Measurements from ENCODE around the gene SLC25A11.

SLC25A11 gene, protein sequence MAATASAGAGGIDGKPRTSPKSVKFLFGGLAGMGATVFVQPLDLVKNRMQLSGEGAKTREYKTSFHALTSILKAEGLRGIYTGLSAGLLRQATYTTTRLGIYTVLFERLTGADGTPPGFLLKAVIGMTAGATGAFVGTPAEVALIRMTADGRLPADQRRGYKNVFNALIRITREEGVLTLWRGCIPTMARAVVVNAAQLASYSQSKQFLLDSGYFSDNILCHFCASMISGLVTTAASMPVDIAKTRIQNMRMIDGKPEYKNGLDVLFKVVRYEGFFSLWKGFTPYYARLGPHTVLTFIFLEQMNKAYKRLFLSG

DNA sequence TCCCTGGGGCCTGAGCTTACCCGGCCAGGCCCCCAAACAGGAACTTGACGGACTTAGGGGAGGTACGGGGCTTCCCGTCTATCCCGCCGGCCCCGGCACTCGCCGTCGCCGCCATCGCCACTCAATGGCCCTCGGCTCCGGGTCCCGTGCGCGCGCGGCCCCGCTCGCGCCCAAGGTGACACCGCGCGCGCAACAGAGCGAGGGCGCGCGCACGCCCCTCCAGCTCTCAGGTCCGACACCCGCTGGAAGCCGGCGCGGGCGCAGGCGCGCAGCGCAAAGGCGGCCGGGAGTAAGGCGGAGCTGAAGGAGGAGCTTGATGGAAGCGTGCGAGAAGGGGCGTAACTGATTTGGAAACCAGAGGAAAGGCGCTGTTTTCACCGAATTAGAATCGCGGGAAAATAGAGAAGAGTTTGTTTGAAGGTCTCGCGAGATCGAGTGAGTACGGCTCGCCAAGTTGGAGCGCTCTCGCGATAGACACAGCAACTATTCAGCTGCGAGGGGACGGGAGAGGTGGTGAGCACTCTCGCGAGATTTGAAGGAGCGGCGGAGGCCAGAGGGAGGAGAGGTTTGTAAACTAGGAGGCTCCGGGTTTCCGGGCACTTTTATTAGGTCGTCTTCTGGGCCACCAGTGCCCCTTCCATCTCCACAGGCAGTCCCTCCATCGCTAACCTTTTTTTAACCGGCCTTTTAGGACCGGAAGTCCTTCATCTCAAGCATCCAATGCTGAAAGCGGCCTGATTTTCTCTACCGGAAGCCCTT, at the start of gene SLC25A11, which contains the start of gene RNF167:
TSS of gene SLC25A11 (minus strand) at position 251 of the 759 bp plus-strand sequence. CDS start at position 115, 136 bp downstream.
TSS of gene RNF167 (plus strand) at position 473 of the 759 bp plus-strand sequence. CDS start 642 bp downstream, outside the sequence.
- H3K9me3 ChIP-seq (ENCODE audit: control insufficient read depth in 2 of 2, low read length in 2 of 2), result no peaks in the 10 kb centered on the region
- H3K4me1 ChIP-seq (ENCODE audit: control insufficient read depth in 2 of 2, insufficient read depth in 2 of 2, low read length in 2 of 2), result peaks cover 33 to 34% of the 10 kb centered on the region in 2 donors
- peaks cover 41 to 49% of the 10 kb centered on the region in 2 donors for H3K36me3 ChIP-seq (ENCODE audit: control insufficient read depth in 2 of 2, insufficient read depth in 2 of 2, low read length in 2 of 2)
- H3K27me3 ChIP-seq (ENCODE audit: control insufficient read depth in 2 of 2, insufficient read depth in 2 of 2, low read length in 2 of 2), result no peaks in the 10 kb centered on the region
- H3K9ac ChIP-seq (ENCODE audit: low read depth in 1 of 2, low read length in 2 of 2), result peak within 1 kb of the TSS; percentile 92 to 99
- H3K27ac ChIP-seq (ENCODE audit: low read depth in 2 of 2, low read length in 2 of 2), result peak within 1 kb of the TSS; percentile 89 to 91
- H3K4me3 ChIP-seq (ENCODE audit: low read length in 2 of 2), result peak within 1 kb of the TSS; percentile 79 to 87

DNA sequence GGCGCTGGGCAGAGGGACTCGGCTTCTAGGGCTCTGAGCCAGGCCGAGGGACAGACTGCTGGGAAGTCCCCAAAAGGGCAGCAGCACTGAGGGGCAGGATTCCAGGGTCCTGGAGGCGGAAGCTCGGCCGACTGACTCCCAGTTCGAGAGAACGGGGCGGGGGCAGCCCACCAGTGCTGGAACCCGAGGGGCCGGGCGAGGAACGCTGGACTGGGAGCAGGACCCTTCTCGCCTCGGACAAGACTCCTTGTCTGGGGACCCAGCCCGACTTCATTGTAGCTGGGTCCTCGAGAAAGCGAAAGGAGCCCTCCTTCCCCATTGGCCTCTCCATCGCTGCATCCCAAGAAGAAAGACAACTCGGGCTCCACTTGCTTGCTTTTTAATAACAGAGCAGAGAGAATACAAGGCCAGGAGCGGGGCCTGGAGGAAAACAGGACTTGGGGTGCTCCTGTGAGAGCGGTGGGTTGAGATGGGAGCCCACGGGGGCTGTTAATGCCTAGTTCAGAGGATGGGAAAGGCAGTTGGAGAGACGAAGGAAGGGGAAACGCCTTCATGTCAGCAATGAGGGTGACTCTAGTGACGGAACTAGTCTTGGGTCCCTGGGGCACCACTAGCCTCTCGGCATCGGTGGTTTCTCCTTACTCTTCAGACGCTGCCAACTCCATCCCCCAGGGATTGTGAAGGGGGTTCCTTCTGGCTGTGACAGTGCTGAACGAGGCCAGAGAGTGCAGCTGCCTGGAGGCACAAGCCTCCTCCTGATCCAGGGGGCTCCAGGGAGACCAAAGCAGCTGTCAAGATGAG, 48.1 kb upstream of the SLC25A11 start:
- H3K36me3 ChIP-seq (ENCODE audit: control insufficient read depth in 2 of 2, insufficient read depth in 2 of 2, low read length in 2 of 2), result peaks cover 2 to 5% of the 10 kb centered on the region in 2 donors
- H3K4me1 ChIP-seq (ENCODE audit: control insufficient read depth in 2 of 2, insufficient read depth in 2 of 2, low read length in 2 of 2), result peaks cover 21 to 27% of the 10 kb centered on the region in 2 donors
- H3K9ac ChIP-seq (ENCODE audit: low read depth in 1 of 2, low read length in 2 of 2), result peak overlapping the region; percentile 91 to 92
- H3K27ac ChIP-seq (ENCODE audit: low read depth in 2 of 2, low read length in 2 of 2), result peak overlapping the region; percentile 92 to 94
- H3K27me3 ChIP-seq (ENCODE audit: control insufficient read depth in 2 of 2, insufficient read depth in 2 of 2, low read length in 2 of 2), result no peaks in the 10 kb centered on the region
- H3K9me3 ChIP-seq (ENCODE audit: control insufficient read depth in 2 of 2, low read length in 2 of 2), result no peaks in the 10 kb centered on the region
- peak overlapping the region; percentile 86 to 88 for H3K4me3 ChIP-seq (ENCODE audit: low read length in 2 of 2)

DNA sequence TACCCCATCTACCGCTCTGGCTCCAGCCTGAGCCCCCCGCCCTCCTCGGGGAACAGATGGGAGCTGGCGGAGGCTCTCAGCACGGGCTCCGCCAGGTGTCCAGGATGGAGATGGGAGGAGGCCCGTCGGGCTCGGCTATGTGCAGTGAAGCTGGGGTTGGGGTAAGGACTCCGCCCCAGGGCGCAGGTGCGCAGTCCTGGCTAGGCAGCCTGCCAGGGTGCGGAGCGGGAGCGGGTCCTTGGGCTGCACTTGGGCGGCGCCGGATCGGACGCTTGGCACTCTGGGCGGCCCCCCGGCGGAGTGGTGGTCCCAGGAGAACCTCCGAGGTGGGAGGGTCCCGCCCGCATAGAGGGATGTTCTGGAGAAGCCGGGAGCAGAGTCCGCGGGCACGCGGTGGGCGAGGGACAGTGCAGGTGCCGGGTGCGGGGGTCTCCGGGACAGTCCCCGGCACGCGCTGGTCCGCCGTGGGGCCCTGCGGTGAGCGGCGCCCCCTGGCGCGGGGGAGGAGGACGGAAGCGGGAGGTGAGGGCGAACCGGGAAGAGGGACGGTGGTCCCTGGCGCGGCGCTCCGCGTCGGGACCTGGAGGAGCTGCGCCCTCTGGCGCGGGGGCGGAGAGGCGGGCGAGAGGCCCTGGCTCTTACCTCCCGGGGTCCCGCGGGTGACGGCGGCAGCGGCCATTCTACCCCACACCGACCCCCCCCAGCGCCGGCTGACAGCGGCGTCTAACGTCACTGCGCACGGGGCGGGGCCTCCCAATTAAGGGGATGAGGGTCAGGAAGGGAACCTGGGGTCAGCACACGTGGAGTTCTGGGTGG, 47.3 kb upstream of the SLC25A11 start, which contains the start of gene CAMTA2:
TSS of gene CAMTA2 (minus strand) at position 725 of the 816 bp plus-strand sequence. CDS start 1,453 bp downstream, outside the sequence.
- Histone ChIP-seq H3K9ac (ENCODE audit: low read depth in 1 of 2, low read length in 2 of 2) (peak within 1 kb of the TSS; percentile 91 to 92), H3K27me3 (ENCODE audit: control insufficient read depth in 2 of 2, insufficient read depth in 2 of 2, low read length in 2 of 2) (no peaks in the 10 kb centered on the region), H3K4me1 (ENCODE audit: control insufficient read depth in 2 of 2, insufficient read depth in 2 of 2, low read length in 2 of 2) (peaks cover 21 to 27% of the 10 kb centered on the region in 2 donors), H3K9me3 (ENCODE audit: control insufficient read depth in 2 of 2, low read length in 2 of 2) (no peaks in the 10 kb centered on the region), H3K4me3 (ENCODE audit: low read length in 2 of 2) (peak within 1 kb of the TSS; percentile 86 to 88), H3K36me3 (ENCODE audit: control insufficient read depth in 2 of 2, insufficient read depth in 2 of 2, low read length in 2 of 2) (peaks cover 10 to 13% of the 10 kb centered on the region in 2 donors), H3K27ac (ENCODE audit: low read depth in 2 of 2, low read length in 2 of 2) (peak within 1 kb of the TSS; percentile 92 to 94)

DNA sequence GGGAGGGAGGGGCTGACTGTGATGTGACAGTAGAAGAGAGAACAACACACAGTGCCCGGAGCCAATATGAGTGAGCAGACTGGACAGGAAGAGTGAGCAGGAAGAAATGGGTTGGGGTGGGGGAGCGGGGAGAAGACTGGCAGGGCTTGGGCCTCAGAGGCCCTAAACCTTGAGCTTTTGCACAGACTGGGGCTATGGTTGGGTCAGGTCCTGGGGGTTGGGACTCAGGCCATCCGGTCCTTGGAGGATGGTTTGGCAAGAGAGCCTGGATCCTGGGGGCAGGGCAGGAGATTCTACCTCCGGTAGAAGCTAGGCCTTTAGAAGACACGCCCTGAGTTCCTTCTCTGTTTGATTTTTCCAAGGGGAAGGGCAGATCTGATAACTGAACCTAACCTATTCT, 46.6 kb upstream of the SLC25A11 start:
- H3K4me1 ChIP-seq (ENCODE audit: control insufficient read depth in 2 of 2, insufficient read depth in 2 of 2, low read length in 2 of 2), result peaks cover 21 to 27% of the 10 kb centered on the region in 2 donors
- peak overlapping the region; percentile 91 to 92 for H3K9ac ChIP-seq (ENCODE audit: low read depth in 1 of 2, low read length in 2 of 2)
- no peaks in the 10 kb centered on the region for H3K9me3 ChIP-seq (ENCODE audit: control insufficient read depth in 2 of 2, low read length in 2 of 2)
- H3K36me3 ChIP-seq (ENCODE audit: control insufficient read depth in 2 of 2, insufficient read depth in 2 of 2, low read length in 2 of 2), result peaks cover 13 to 16% of the 10 kb centered on the region in 2 donors
- peak overlapping the region; percentile 86 to 88 for H3K4me3 ChIP-seq (ENCODE audit: low read length in 2 of 2)
- H3K27me3 ChIP-seq (ENCODE audit: control insufficient read depth in 2 of 2, insufficient read depth in 2 of 2, low read length in 2 of 2), result no peaks in the 10 kb centered on the region
- H3K27ac ChIP-seq (ENCODE audit: low read depth in 2 of 2, low read length in 2 of 2), result peak overlapping the region; percentile 92 to 94

DNA sequence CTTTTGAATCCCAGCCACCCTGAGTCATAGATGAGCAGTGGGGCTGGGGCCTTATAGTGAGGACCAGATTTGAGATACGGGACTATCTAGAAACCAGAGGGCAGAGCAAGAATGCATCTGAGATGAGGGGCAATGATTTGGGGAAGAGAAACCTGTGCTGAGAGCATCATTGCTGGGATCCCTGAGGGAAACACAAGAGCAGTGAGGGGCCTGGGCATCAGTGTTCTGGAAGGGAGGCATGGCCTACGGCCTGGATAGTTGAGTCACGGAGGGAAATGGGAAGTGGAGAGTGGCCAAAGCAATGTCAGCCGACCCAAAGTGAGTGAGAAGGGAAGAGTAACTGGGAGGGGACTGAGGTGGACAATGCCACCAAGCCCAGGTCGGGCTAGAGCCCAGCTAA, 42.5 kb upstream of the SLC25A11 start:
- H3K36me3 ChIP-seq (ENCODE audit: control insufficient read depth in 2 of 2, insufficient read depth in 2 of 2, low read length in 2 of 2), result peaks cover 38 to 46% of the 10 kb centered on the region in 2 donors
- H3K4me1 ChIP-seq (ENCODE audit: control insufficient read depth in 2 of 2, insufficient read depth in 2 of 2, low read length in 2 of 2), result peaks cover 14 to 15% of the 10 kb centered on the region in 2 donors
- H3K27me3 ChIP-seq (ENCODE audit: control insufficient read depth in 2 of 2, insufficient read depth in 2 of 2, low read length in 2 of 2), result no peaks in the 10 kb centered on the region
- H3K4me3 ChIP-seq (ENCODE audit: low read length in 2 of 2), result no peak overlapping the region
- no peaks in the 10 kb centered on the region for H3K9me3 ChIP-seq (ENCODE audit: control insufficient read depth in 2 of 2, low read length in 2 of 2)
- no peak overlapping the region for H3K27ac ChIP-seq (ENCODE audit: low read depth in 2 of 2, low read length in 2 of 2)
- no peak overlapping the region for H3K9ac ChIP-seq (ENCODE audit: low read depth in 1 of 2, low read length in 2 of 2)

DNA sequence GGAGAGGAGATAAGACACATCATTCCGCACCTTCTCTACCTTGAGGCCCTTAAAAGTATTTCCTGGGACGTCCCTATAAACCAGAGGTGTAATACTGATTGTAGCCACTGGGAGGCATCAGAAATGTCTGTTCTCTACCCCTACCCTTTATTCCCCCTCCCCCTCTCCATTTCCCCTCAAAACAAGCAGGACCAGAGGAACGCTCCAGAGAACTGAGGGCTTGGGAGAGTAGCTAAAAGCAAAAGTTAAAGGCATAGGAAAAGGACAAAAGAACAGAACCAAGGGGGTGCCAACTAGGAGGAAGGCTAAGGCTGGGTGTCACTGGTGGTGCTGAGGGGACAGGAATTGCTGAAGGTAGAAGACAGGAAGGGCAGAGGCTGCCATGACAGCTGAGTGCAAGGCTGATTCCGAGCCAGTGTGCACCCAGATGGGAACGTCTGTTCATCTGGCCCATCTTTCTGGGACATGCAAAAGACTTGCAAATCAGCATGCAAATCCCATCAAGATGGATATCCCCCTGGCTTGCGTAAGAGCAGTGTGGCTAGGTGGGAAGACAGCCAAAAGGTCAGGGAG, 40.9 kb upstream of the SLC25A11 start:
- no peak overlapping the region for H3K9ac ChIP-seq (ENCODE audit: low read depth in 1 of 2, low read length in 2 of 2)
- H3K36me3 ChIP-seq (ENCODE audit: control insufficient read depth in 2 of 2, insufficient read depth in 2 of 2, low read length in 2 of 2), result peaks cover 43 to 56% of the 10 kb centered on the region in 2 donors
- peaks cover 2 to 6% of the 10 kb centered on the region in 2 donors for H3K4me1 ChIP-seq (ENCODE audit: control insufficient read depth in 2 of 2, insufficient read depth in 2 of 2, low read length in 2 of 2)
- H3K4me3 ChIP-seq (ENCODE audit: low read length in 2 of 2), result no peak overlapping the region
- no peaks in the 10 kb centered on the region for H3K9me3 ChIP-seq (ENCODE audit: control insufficient read depth in 2 of 2, low read length in 2 of 2)
- no peaks in the 10 kb centered on the region for H3K27me3 ChIP-seq (ENCODE audit: control insufficient read depth in 2 of 2, insufficient read depth in 2 of 2, low read length in 2 of 2)
- H3K27ac ChIP-seq (ENCODE audit: low read depth in 2 of 2, low read length in 2 of 2), result no peak overlapping the region

DNA sequence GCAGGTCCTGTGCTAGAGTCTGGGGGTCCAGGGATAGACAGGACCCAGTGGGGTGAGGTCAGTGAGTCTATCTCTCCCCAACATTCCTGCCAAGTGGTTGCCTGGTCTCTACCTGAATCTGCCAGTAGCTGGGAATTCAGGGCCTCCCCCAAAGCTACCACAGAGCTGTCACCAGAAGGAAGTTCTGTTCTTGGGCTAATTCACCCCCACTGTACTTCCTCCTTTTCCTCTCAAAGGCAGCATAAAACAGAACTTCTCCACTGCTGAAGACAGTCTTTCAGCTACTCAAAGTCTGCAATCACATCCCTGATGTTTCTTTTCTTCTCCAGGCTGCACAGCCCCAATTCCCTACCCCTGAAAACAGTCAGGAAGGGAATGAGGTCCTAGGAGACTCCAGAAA, 38.9 kb upstream of the SLC25A11 start:
- Histone ChIP-seq H3K4me1 (ENCODE audit: control insufficient read depth in 2 of 2, insufficient read depth in 2 of 2, low read length in 2 of 2) (peaks cover 0 to 4% of the 10 kb centered on the region in 2 donors), H3K36me3 (ENCODE audit: control insufficient read depth in 2 of 2, insufficient read depth in 2 of 2, low read length in 2 of 2) (peaks cover 48 to 70% of the 10 kb centered on the region in 2 donors), H3K9me3 (ENCODE audit: control insufficient read depth in 2 of 2, low read length in 2 of 2) (no peaks in the 10 kb centered on the region), H3K27me3 (ENCODE audit: control insufficient read depth in 2 of 2, insufficient read depth in 2 of 2, low read length in 2 of 2) (no peaks in the 10 kb centered on the region), H3K27ac (ENCODE audit: low read depth in 2 of 2, low read length in 2 of 2) (no peak overlapping the region), H3K4me3 (ENCODE audit: low read length in 2 of 2) (no peak overlapping the region), H3K9ac (ENCODE audit: low read depth in 1 of 2, low read length in 2 of 2) (no peak overlapping the region)

DNA sequence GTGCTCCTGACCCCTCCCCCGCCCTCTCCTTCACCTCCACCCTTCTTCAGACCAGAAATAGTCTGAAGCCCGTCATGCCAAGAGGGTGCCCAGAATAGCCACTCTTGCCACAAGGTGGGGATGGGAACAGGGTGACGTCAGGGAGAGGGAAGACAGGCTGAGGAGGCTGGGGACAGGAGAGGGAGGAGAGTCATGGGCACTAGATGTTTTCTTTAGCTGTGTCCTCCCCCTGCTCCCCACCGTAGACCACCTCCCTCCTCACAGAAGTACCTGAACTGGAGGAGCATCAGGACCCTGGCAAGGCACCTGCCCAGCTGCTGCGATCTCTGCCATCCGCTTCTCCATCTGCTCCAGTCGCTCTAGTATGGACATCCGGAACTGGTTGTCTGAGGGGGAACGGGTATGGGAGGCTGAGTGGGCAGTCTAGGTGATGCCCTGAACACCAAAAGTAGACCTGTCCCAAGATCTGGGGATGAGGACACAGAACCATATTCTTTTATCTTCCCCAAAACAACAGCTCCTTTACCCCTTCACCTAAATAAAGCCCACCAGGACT, 34.3 kb upstream of the SLC25A11 start:
- Histone ChIP-seq H3K27me3 (ENCODE audit: control insufficient read depth in 2 of 2, insufficient read depth in 2 of 2, low read length in 2 of 2) (no peaks in the 10 kb centered on the region), H3K4me3 (ENCODE audit: low read length in 2 of 2) (no peak overlapping the region), H3K9me3 (ENCODE audit: control insufficient read depth in 2 of 2, low read length in 2 of 2) (no peaks in the 10 kb centered on the region), H3K27ac (ENCODE audit: low read depth in 2 of 2, low read length in 2 of 2) (no peak overlapping the region), H3K36me3 (ENCODE audit: control insufficient read depth in 2 of 2, insufficient read depth in 2 of 2, low read length in 2 of 2) (peaks cover 57 to 75% of the 10 kb centered on the region in 2 donors), H3K4me1 (ENCODE audit: control insufficient read depth in 2 of 2, insufficient read depth in 2 of 2, low read length in 2 of 2) (peaks cover 0 to 4% of the 10 kb centered on the region in 2 donors), H3K9ac (ENCODE audit: low read depth in 1 of 2, low read length in 2 of 2) (no peak overlapping the region)
